Urinary bladder (tissue), 4 donors: ENCODE data around the gene HACD1. TPM values are rescaled to one million over a fixed set of nuclear protein-coding genes. Genes with fewer than 3 reads are reported as not detected.

Source experiments
- DNase-seq: peaks from one replicate; pipeline ENCODE4 v3.0.0-alpha.2; 2015; ENCODE audit errors: extremely low spot score
- H3K27ac ChIP-seq: one replicate; pipeline ENCODE4 v1.5.1; 2013; ENCODE audit warnings: low read depth, mild to moderate bottlenecking, moderate library complexity
- H3K36me3 ChIP-seq: one replicate; pipeline ENCODE4 v1.6.1; 2013; ENCODE audit warnings: mild to moderate bottlenecking, moderate library complexity; ENCODE audit not compliant: insufficient read depth
- H3K4me1 ChIP-seq: one replicate; pipeline ENCODE4 v1.6.1; 2013; ENCODE audit warnings: mild to moderate bottlenecking, moderate library complexity; ENCODE audit not compliant: insufficient read depth
- H3K4me3 ChIP-seq: one replicate; pipeline ENCODE4 v1.5.1; 2013; ENCODE audit warnings: low read depth, low read length
- WGBS: extraction: QIAGEN DNeasy Blood & Tissue Kit; methylation state at CpG from one replicate; pipeline ENCODE4 v1.1.7; 2013; 5-methylcytosine and 5-hydroxymethylcytosine counted together
- polyA plus RNA-seq: library from polyadenylated mRNA; stranded (reverse); fragments of 200-250 nt; gene quantifications from one replicate; pipeline ENCODE4 v1.2.3, GENCODE V29; 2013
- total RNA-seq: library from RNA; depleted of rRNA; stranded (reverse); fragments of >200 nt; gene quantifications from one replicate; pipeline ENCODE4 v1.2.3, GENCODE V29; 2014
- donor health status: healthy with polysubstance abuse.
- donor health status: healthy.

HACD1 gene
- total and polyA plus RNA-seq, 2 donors: 29.0 to 37.7 TPM

- Histone ChIP-seq H3K4me1 (no peaks in the 10 kb centered on the region), H3K4me3 (no peak overlapping the region), H3K27ac (no peak overlapping the region), H3K36me3 (no peaks in the 10 kb centered on the region)
- WGBS: 31% methylated on average over 6 of the region's 6 CpGs
- DNase-seq: no peak
Observed at GRCh38 chr10:17586821-17587234, 30.3 kb downstream of the HACD1 start.

- 84% methylated on average over 8 of the region's 8 CpGs for WGBS
- DNase-seq: no peak
- no peak overlapping the region for H3K4me3 ChIP-seq
- no peak overlapping the region for H3K27ac ChIP-seq
- H3K4me1 ChIP-seq: no peaks in the 10 kb centered on the region
- no peaks in the 10 kb centered on the region for H3K36me3 ChIP-seq
Observed at GRCh38 chr10:17585016-17585415, 32.2 kb downstream of the HACD1 start.

DNA sequence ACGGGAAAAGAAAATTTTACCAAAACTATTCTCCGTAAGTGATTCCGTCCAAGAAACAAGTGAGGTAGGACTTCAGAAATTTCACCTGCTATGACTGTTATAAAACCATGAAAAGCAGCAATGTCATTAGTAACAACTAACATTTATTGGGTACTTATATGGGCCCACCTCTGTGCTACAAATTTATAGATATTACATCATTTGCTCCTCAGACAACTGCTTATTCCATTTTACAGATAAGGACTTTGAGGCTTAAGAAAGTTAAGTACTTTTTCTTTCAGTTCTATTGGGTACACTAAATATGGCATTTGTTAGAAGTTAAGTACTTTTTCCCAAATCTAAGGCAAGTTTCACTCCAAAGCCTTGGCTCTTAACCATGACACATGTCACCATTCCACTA is 36.3 kb downstream of the HACD1 start:
- Histone ChIP-seq H3K36me3 (no peaks in the 10 kb centered on the region), H3K4me1 (no peaks in the 10 kb centered on the region), H3K4me3 (no peak overlapping the region), H3K27ac (no peak overlapping the region)
- 49% methylated on average over 3 of the region's 3 CpGs for WGBS
- DNase-seq: no peak

DNA sequence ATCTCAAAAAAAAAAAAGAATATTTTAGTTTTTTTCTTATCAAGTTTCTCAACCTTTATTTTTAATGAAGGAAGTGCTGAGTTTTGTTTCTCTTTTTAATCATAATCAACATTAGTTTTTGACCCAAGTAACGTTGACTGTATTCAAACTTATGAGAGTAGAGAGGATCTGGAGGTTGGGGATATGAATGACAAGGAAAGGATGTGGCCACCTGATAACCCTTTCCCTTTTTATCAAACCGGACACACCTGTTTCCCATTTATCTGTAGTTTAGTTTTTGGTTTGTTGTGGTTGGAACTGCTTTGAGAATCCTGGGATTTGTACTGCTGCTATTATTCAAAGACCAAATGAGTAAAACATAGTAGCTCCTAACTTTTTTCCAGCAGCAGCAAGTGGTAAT is 38.6 kb downstream of the HACD1 start:
- H3K4me1 ChIP-seq: no peaks in the 10 kb centered on the region
- no peak overlapping the region for H3K4me3 ChIP-seq
- DNase-seq: no peak
- no peak overlapping the region for H3K27ac ChIP-seq
- WGBS: 78% methylated on average over 2 of the region's 2 CpGs
- no peaks in the 10 kb centered on the region for H3K36me3 ChIP-seq

DNA sequence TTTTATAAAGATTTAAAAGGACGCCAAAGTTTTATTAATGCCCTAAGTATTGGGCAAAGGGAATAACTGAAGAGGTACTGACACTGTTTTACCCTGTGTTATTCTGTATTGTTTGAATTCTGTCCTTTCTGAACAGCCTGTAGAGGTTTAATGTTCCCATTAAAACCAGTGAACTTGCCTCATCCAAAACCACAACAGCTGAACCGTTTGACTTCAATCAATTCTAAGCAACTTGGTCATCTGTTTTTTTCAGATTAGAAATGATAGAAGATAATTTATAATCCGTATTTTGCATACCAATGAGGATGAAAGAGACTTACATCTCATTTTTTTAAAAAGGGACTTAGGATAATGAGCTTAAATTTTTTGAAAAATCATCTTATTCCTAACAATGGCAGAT is 40.4 kb downstream of the HACD1 start:
- Histone ChIP-seq H3K4me3 (no peak overlapping the region), H3K4me1 (no peaks in the 10 kb centered on the region), H3K27ac (no peak overlapping the region), H3K36me3 (no peaks in the 10 kb centered on the region)
- no peak for DNase-seq
- 69% methylated on average over 3 of the region's 3 CpGs for WGBS

- no peak overlapping the region for H3K4me3 ChIP-seq
- no peaks in the 10 kb centered on the region for H3K36me3 ChIP-seq
- 99% methylated on average over 3 of the region's 3 CpGs for WGBS
- no peaks in the 10 kb centered on the region for H3K4me1 ChIP-seq
- no peak overlapping the region for H3K27ac ChIP-seq
- DNase-seq: no peak
Observed at GRCh38 chr10:17564911-17565310, 52.3 kb downstream of the HACD1 start.

- no peak for DNase-seq
- Histone ChIP-seq H3K4me3 (no peak overlapping the region), H3K4me1 (no peaks in the 10 kb centered on the region), H3K36me3 (no peaks in the 10 kb centered on the region), H3K27ac (no peak overlapping the region)
- 56% methylated on average over 4 of the region's 4 CpGs for WGBS
Observed at GRCh38 chr10:17563452-17563851, 53.7 kb downstream of the HACD1 start.

DNA sequence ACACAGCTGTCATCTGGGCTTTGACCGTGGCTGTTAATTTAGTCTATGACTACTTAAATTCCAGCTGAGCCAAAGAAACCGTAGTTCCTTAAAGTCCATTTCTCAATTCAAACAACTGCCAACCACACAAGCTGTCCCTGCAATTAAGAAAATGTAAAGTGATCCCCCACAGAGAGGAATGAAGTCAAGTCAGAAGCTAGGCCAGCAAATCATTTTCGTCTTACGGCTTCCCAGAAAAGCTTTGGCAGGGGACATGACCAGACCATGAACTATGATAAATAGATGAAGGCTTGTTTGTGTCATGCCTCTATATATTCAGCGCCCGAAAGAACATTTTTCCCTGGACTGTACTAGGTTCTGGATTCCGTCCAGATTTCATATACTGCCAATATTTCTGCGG is 54.6 kb downstream of the HACD1 start:
- Histone ChIP-seq H3K27ac (no peak overlapping the region), H3K4me3 (no peak overlapping the region), H3K36me3 (no peaks in the 10 kb centered on the region), H3K4me1 (no peaks in the 10 kb centered on the region)
- peak; percentile 45 for DNase-seq
- WGBS: 29% methylated on average over 8 of the region's 8 CpGs

DNA sequence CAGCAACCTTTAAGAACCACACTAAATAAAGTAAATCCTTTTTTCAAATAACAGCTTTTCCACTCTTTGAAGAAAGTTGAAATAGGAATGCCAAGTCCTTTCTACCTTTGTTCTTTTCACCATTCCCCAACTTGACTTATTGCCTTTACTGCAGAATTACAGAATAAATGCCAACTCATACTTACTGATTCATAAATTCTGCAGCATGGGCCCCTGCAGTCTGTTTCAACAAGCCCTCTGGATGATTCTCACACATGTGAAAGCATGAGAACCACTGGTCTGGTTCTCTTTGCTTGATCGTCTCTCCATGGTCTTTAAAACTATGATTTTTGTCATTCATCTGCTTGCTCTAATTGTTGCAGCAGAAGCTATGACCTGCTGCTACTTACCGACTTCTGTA is 56.1 kb downstream of the HACD1 start:
- Histone ChIP-seq H3K4me3 (no peak overlapping the region), H3K27ac (no peak overlapping the region), H3K4me1 (no peaks in the 10 kb centered on the region), H3K36me3 (no peaks in the 10 kb centered on the region)
- WGBS: 92% methylated on average over 2 of the region's 2 CpGs
- no peak for DNase-seq

DNA sequence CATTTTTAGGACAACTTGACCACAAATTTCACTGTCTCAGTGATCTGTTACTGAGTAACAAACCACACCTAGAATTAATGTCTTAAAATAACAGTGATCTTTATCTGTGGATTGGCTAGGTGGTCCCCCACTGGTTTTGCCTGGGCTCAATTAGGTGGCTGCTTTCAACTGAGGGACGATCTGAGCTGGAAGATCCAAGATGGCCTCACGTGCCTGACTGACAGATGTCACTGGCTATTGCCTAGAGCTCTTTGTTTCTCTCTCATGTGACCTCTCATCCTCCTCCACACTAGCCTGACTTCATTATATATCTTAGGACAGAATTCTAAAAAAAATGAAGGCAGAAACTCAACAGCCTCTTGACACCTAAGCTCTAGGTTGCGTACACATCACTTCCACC is 59.7 kb downstream of the HACD1 start:
- WGBS: 94% methylated on average over 3 of the region's 3 CpGs
- no peak for DNase-seq
- H3K27ac ChIP-seq: no peak overlapping the region
- no peak overlapping the region for H3K4me3 ChIP-seq
- H3K4me1 ChIP-seq: no peaks in the 10 kb centered on the region
- no peaks in the 10 kb centered on the region for H3K36me3 ChIP-seq

GRCh38 chr10:17548770-17549169 is 68.4 kb downstream of the HACD1 start:
- Histone ChIP-seq H3K4me3 (no peak overlapping the region), H3K27ac (no peak overlapping the region), H3K4me1 (no peaks in the 10 kb centered on the region), H3K36me3 (no peaks in the 10 kb centered on the region)
- DNase-seq: no peak
- 21% methylated on average over 3 of the region's 3 CpGs for WGBS

DNA sequence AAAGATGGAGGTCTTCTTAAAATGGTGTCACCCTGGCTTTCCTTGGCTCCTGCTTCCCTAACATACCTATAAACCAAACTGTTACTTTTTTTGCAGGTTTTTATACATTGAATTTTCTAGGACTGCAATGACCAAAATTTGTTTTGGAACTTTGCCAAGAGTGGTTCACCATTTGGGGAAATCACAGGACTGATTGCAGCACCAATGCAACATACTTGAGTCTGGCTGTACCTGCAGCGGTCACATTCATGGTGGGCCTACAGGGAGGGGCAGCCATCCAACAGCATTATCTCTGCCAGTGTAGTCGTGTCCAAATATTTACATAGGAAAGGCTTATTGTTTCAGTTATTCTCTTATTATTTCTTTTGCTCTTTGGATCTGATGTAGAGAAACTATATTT is 69.0 kb downstream of the HACD1 start:
- Histone ChIP-seq H3K27ac (no peak overlapping the region), H3K4me1 (no peaks in the 10 kb centered on the region), H3K36me3 (no peaks in the 10 kb centered on the region), H3K4me3 (no peak overlapping the region)
- WGBS: 53% methylated on average over 2 of the region's 2 CpGs
- DNase-seq: no peak

DNA sequence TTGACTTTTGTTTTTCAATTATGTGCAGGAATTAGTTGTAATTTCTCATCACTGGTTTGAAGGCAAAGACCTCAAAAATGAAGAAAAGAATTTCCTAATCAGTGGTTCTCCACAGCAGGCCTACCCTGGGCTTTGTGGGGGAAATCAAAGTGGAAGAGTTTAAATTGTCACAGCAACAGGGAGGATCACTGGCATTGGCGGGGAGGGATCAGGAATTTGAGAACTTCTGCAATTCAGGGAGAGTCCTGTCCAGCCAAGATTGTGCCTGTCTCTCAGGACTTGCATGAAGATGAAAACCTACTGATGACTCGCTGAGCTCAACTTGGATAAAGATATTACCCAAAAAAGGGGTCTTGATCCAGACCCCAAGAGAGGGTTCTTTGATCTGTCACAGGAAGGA is 70.1 kb downstream of the HACD1 start:
- Histone ChIP-seq H3K4me3 (no peak overlapping the region), H3K36me3 (no peaks in the 10 kb centered on the region), H3K4me1 (no peaks in the 10 kb centered on the region), H3K27ac (no peak overlapping the region)
- WGBS: 92% methylated on average over 2 of the region's 2 CpGs
- DNase-seq: no peak

DNA sequence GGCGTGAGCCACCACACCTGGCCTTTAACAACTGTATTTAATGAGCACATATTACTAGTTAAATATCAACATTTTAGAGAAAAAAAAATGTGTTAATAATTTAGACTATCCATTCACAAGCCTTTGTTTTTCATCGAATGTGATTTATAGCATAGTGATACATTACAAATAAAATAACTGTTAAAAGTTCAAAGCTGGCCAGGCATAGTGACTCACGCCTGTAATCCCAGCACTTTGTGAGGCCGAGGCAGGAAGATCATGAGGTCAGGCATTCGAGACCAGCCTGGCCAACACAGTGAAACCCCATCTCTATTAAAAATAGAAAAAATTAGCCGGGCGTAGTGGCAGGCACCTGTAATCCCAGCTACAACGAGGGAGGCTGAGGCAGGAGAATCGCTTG is 72.7 kb downstream of the HACD1 start:
- no peak overlapping the region for H3K27ac ChIP-seq
- no peak overlapping the region for H3K4me3 ChIP-seq
- no peaks in the 10 kb centered on the region for H3K36me3 ChIP-seq
- no peak for DNase-seq
- 92% methylated on average over 9 of the region's 9 CpGs for WGBS
- H3K4me1 ChIP-seq: no peaks in the 10 kb centered on the region
